ENCODE results near the gene FSTL5.

DNA sequence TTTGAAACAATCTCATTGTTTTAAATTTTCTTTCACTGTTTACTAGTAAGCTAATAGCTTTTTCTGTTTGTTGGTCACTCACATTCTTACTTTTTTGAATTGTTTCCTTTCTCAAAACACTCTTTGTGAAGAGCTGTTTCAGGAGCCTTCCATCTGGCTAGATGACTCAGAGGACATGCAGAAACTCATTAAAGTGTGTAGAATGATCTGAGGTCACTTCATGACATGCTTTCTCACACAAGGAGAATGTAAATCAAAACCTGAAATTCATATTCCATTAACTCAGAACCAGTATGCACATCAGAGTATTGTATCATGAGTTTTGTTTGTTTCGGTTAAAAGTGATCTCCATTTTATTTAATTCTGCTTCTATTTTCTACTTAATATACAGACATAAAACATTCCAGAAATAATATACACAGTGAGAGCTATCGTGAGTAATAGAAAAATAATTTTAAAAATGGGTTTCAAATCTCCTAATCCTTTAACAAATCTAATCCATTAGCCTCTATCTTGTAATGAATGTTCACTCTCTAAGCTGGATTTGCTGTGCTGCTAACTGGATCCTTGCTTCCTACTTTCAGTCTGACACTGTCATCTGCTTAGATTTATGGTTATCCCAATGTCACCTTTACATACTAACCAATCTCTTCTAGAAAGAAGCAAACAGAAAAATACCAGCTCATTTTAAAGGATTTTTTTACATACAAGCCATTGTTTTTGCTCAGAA lies 449.6 kb downstream of the FSTL5 start:
- TF ChIP-seq, protein P1, sequence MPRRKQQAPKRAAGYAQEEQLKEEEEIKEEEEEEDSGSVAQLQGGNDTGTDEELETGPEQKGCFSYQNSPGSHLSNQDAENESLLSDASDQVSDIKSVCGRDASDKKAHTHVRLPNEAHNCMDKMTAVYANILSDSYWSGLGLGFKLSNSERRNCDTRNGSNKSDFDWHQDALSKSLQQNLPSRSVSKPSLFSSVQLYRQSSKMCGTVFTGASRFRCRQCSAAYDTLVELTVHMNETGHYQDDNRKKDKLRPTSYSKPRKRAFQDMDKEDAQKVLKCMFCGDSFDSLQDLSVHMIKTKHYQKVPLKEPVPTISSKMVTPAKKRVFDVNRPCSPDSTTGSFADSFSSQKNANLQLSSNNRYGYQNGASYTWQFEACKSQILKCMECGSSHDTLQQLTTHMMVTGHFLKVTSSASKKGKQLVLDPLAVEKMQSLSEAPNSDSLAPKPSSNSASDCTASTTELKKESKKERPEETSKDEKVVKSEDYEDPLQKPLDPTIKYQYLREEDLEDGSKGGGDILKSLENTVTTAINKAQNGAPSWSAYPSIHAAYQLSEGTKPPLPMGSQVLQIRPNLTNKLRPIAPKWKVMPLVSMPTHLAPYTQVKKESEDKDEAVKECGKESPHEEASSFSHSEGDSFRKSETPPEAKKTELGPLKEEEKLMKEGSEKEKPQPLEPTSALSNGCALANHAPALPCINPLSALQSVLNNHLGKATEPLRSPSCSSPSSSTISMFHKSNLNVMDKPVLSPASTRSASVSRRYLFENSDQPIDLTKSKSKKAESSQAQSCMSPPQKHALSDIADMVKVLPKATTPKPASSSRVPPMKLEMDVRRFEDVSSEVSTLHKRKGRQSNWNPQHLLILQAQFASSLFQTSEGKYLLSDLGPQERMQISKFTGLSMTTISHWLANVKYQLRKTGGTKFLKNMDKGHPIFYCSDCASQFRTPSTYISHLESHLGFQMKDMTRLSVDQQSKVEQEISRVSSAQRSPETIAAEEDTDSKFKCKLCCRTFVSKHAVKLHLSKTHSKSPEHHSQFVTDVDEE (CRISPR knock-in tag; IDR thresholded peaks at IDR 0.05), result no peak
- no peak for TF ChIP-seq ZFP30 (CRISPR knock-in tag; IDR thresholded peaks at IDR 0.05)

All from SK-N-SH treated with all-trans-retinoic acid at 6 μM for 48 hours (cell line).